Activated CD4-positive, alpha-beta T cell treated with anti-CD3 and anti-CD28 coated beads, Interleukin-2, amount 50 U/mL, for 24 hours (primary cell): ENCODE results near the gene UFD1.

Source experiments
- DNase-seq, 2 donors: peaks; one replicate each; pipeline ENCODE4 v3.0.0-alpha.2; 2020; ENCODE audit warnings: low read depth in 1 of 2, low spot score in 1 of 2

The UFD1 gene

DNA sequence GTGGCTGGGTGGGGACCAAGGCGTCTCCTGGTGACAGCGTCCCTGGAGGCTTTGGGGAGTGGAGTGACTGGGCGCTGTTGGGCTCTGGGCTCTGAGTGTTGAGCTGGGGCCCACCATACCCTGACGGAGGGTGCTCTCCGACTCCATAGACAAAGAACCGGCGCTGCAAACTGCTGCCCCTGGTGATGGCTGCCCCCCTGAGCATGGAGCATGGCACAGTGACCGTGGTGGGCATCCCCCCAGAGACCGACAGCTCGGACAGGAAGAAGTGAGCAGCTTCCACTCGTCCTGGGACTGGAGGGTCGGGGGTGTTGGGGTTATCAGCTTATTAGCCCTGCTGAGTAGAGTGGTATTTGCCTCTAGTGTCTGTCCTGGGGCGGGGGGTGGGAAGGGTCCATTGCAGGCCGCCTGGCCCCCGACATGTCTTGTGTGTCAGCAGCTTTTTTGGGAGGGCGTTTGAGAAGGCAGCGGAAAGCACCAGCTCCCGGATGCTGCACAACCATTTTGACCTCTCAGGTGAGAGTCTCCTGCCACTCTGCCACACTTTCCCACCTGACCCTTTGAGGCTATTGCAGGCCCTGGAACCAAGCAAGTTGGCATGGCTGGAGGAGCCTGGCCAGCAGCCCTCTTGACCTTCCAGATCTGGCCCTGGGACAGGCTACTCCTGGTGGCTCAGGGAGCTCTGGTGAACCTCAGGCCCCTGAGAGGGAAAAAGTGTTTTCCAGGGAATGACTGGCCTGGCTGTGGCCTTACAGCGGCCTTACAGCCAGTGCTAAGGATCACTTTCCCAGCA, 37.6 kb upstream of the UFD1 start:
- DNase-seq = no peak

DNA sequence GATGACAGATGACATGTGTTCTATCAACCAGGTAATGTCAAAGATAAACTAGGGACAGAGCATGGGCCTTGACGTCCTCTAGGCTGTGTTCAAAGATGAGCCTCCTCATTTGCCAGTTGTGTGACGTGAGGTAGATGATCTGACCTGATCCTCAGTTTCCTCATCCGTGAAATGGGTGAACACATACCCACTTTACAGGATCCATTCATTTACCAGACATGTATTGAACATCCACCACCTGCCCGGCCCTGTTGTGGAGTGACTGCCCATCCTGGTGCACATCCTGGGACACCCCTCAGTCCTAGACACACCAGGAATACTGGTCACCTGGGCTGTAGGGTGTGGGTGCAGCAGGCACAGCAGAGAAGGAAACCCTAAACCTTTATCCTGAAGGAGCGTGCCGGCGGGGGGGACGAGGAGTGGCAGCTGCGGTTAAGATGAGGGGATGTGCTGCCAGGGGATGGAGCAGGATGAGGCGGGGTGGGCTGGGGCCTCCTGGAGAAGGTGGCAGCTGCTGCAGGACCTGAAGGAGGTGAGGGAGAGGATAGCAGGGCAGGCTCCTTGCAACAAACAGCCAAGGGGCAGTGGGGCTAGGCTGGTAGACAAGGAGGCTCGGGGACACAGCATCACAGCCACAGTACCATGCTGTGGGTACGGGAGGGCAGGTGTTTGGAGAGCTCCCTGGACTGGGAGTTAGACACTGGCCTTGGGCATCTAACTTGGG, 36.8 kb upstream of the UFD1 start:
- DNase-seq = no peak

DNA sequence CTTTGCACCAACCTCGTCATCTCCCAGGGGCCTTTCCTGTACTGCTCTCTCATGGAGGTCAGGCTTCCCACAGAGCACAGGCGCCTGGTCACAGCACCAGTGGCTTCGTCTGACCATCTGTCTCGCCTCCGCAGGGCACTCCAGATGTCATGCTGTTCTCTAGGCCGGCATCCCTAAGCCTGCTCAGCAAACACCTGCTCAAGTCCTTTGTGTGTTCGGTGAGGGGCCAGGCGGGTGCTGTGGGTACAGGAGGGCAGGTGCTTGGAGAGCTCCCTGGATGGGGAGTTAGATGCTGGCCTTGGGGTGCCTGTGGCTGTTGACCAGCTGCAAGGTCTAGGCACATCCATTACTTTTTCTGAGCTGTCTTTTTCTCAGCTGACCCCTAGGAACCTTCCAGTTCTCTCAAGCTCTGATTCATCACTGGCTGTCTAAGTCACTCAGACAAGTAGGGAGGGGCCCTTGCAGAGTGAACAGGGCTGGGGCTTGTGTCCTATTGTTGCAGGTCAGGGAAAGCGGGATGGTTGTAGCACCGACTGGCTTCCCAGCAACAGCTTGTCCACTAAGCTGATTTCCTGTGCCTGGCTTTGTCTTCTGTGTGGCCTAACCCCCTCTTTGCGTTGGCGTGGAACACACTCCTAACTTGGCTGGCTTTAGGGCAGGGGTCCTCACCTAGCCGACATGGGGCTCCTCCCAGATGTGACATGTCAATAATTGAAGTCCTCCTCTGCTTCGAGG, 36.0 kb upstream of the UFD1 start:
- DNase-seq = no peak

DNA sequence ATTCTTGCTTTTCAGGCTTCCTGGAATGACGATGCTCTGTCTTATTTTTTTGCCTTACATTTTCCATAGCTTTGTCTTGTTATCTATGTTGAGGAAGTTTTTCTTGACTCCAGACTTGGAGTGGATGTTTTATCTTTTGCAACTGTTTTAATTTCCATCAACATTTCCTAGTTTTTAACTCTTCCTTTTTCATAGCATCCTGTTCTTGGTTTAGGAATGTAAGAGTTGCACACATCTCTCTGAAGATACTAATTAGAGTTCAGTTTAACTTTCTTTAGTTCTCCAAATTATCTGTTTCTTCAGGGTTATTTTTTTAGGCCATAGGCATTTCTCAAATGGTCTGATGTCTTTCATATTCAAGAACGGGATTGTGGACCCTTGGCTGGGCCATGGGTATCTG, 34.8 kb upstream of the UFD1 start:
- no peak for DNase-seq

DNA sequence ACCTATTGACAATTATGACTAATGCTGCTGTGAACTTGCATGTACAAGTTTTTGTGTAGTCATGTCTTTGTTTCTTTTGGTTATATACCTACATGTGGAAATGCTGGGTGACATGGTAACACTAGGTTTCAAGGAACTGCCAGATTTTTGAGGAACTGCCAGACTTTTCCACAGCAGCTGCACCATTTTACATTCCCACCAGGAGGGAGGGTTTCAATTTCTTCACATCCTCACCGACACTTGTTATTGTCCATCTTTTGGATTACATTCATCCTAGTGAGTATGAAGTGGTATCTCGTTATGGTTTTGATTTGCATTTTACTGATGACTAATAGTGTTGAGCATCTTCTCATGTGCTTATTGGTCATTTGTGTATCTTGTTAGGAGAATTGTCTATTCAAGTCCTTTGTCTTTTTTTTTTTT, 31.9 kb upstream of the UFD1 start:
- DNase-seq = no peak

DNA sequence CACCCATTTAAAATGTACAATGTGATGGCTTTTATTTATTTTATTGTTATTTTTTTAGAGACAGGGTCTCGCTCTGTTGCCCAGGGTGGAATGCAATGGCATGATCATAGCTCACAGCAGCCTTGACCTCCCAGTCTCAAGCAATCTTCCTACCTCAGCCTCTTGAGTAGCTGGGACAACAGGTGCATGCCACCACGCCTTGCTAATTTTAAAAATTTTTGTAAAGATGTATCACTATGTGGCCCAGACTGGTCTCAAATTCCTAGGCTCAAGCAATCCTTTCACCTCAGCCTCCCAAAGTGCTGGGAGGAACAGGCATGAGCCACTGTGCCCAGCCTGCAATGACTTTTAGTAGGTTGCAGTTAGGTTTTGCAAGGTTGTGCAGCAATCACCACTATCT, 30.9 kb upstream of the UFD1 start:
- no peak for DNase-seq

DNA sequence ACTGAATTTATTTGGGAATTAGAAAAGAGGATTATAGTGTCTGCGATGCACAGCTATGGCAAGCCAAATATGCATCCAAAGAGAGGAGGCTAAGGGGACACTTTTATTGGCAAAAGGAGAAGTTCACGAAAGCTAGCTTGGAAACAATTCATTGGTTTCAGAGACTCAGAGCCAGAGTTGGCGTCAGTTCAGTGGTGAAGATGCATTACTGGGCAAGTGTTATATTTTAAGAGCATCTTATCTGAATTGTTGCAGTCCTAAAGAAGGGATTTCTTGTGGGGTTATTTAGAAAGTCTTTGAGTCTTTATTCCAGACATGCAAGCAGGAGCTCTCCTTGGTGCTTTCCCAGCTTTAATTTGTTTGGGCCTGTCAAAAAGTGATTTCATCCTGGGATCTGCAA, 30.2 kb upstream of the UFD1 start:
- DNase-seq = no peak

DNA sequence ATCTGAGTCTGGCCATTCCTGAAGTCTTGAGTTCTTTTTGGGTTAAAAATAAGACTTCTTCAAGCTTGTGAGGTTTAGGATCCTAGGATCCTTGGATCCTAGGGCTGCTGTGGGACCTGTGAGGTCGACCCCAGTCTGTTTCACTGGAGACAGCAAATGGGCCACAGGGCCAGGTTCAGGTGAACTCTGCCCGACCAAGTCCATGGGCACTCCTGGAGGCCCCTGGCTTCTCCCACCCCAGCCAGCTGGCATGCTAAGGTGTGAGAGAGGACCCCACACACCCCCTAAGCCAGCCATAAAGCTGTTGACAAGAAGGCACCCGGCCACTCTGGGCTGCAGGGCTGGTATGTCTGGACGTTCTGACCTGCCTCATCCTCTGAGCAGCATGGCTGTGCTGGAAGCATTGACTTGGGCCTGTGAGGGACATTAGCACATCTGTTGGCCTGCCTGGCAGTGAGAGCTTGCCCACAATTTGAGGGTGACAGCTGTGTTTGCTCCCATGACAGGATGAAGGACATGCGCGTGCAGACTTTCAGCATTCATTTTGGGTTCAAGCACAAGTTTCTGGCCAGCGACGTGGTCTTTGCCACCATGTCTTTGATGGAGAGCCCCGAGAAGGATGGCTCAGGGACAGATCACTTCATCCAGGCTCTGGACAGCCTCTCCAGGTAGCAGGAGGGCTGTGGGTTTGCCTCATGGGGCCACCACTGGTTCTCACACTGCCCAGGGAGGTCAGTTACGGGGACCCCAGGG, 29.2 kb upstream of the UFD1 start:
- DNase-seq = no peak

DNA sequence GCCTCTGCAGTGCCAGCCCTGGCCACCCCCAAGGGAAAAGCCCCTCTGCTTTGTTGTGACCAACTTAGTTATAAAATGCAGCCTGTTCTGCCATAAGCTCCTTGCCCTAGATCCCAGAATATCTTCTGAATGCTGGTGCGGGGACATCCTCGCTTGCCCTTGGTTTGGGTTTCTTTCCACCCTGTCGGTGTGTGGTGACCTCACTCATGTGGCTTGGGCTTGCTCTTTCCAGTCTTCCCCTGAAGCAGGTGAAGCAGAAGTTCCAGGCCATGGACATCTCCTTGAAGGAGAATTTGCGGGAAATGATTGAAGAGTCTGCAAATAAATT, 28.5 kb upstream of the UFD1 start:
- no peak for DNase-seq

DNA sequence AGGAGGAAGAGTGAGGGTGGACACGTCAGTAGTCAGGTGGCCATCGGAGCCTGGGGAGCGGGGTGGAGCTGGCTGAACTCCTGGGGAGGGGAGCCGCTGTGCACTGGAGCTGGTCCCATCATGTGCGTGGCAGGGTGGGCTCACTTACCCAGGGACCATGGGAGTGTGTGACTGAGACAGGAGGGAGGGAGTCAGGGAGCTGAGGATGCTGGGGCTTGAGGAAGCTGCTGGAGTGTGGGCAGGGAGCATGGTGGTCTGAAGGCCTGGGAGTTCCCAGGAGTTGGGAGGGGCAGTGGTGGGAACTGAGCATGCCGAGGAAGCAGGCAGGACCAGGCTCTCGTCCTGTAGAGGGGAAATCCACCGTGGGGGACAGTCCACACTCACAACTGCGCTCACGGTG, 27.2 kb upstream of the UFD1 start:
- DNase-seq = no peak

DNA sequence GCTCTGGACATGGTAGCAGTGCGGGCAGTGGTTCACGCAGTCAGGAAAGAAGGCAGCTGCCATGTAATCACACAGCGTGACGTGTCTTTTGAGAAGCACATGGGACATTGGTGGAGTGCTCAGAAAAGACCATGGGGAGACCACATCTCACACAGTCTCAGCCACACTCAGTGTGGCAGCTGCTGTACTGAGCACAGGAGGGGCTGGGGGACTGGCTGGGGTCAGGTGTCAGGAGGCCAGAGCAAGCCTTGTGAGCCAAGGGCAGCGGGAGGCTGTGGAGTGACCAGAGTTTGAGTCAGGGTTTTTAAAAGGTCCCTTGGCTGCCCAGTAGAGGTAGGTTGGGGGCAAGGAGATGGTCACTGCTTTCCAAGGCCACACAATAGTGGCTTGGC, 26.7 kb upstream of the UFD1 start:
- no peak for DNase-seq

DNA sequence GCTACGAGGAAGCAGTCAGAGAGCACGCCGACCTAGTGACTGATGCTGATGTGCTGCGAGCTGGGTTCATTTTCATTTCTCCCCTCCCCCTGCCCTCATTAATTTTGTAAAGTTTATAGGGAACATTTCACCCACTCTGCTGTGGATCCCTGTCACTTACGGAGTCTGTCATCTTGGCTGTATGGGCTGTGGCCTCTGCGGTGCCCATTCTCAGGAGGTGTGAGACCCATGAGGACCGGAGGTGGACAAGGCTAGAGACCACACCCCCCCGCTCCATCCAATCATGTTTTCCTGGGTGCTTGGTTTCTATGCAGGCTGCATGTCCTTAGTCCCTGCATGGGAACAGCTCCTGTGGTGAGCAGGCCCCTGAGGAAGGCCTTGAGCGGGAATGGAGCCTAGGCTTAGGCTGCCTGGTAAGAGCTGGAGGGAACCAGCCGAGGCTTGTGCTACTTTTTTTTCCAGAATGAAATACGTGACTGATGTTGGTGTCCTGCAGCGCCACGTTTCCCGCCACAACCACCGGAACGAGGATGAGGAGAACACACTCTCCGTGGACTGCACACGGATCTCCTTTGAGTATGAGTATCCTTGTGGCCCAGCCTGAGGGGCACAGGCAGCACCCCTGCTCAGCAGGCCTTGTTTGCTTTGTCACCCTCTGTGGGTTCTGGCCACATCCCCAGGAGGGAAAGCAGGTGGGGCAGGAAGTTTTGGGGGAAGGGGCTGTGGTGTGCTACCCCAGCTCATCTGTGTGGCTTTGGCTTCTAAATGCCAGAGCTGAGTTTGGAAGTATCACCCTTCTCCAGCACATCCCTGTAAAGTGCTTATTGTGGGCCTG, 26.1 kb upstream of the UFD1 start:
- DNase-seq = no peak

DNA sequence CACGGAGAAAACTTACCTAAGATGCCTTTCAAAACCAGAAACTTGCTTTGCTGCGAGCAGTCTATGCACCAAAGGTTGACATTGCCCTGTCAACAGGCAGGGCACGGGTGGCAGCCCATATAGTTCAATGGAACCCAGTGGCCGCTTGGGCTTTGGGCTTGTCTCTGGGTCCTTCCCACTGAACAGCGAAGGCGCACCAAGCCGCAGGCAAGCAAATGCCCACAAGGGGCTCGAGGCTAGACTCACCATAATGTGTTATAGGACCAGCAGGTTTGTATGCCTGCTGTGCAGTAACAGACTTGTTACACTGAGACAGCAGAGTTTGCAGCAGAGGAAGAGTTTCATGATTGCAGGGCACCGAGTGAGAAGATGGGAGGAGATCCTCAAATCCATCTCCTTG, 24.9 kb upstream of the UFD1 start:
- no peak for DNase-seq

DNA sequence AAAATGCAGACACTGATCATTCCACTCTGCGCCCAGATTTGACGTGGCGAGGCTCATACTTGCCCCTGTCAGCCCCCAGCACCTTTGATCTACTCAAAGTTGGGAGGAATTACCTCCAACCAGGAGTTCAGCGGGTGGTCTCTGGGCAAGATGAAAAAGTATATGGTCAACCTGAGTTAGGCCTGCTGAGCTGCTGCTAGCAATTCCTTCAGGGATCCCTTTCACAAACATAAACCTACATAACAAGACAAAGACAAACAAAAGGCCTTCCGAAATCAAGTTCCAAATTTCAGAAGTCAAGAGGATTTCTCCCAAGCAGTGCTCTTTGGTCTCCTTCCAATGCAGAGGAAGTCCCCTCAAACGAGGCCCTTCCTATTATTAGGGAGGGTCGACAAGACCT, 24.4 kb upstream of the UFD1 start:
- no peak for DNase-seq

DNA sequence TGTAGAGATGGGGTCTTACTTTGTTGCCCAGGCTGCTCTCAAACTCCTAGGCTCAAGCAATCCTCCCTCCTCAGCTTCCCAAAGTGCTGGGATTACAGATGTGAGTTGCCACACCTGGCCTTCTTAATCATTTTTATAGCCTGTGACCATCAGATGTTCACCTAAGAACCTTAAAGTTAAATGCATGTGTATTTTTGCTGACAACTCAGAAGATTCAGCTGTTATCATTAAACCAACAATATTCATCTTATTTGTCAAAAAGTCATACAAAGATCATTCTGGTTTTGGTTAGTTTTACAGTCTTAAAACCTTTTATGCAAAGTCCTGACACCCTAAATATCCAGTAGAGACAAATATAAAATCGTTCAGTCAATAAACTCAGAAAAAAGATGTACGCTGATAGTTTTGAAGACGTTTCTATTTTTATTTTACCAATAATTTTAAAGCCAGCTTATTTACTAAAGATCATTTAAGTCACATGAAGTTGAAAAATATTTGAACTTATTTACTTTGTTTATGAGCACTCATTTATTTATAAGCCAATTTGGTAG, 23.0 kb upstream of the UFD1 start:
- no peak for DNase-seq

DNA sequence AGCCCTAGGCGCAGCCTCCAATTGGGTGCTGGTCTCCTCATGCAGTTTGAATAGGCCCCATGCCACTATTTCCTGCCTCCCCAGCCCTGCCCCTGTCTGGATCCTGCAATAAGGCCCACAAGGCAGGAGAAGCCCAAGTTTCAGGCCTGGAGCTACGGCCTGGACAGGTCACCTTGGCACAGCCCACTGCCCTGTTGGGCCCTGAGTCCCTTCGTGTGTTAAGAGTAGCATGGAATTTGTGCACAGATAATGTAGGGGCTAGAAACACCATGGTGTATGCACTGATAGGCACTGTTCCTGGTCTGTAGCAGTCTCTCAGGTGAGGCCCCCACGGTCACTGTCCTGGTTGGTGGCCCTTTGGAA, 20.9 kb upstream of the UFD1 start:
- DNase-seq = no peak

DNA sequence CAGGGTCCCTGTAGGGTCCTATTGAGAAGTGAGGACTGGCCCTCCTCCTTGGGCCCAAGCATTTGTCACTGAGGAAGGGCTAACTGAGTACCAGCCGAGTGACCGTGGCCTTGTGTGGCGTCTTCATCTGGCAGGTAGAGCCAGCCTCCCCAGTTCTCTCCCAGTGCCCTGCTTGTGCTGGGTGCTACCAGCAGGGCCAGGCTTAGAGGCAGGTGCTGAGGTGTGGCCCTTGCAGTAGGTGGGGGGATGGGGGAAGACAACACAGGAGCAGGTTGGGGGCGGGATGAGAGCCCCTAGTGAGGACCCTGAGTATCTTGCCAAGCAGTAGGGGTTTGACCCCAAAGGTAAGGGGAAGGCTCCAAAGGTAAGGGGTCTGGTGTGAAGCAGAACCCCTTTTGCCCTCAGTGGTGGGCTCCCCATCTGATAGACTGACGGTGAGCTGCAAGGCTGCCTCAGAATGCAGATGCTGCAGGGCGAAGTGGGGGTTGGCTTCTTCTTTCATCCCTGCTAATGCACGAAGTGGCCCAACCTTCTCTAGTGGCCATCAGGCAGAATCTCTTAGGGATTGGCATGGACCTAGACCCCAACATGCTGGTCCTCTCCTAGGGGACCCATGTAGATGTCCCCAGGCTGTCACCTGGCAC, 20.4 kb upstream of the UFD1 start:
- no peak for DNase-seq

DNA sequence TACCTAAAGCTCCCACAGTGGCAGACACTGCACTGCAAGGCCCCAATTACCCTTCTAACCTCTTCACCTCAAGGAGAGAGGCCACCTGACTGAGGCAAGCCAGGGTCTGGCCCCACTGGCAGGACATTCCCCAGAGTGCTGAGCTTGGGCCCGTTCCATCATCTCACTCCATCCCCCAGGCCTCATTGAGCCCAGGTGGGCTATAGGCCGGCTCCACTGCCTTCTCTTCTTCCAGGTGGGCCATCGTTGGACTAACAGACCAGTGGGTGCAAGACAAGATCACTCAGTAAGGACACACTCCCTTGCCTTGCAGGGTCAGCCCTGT, 19.8 kb upstream of the UFD1 start:
- DNase-seq = no peak

DNA sequence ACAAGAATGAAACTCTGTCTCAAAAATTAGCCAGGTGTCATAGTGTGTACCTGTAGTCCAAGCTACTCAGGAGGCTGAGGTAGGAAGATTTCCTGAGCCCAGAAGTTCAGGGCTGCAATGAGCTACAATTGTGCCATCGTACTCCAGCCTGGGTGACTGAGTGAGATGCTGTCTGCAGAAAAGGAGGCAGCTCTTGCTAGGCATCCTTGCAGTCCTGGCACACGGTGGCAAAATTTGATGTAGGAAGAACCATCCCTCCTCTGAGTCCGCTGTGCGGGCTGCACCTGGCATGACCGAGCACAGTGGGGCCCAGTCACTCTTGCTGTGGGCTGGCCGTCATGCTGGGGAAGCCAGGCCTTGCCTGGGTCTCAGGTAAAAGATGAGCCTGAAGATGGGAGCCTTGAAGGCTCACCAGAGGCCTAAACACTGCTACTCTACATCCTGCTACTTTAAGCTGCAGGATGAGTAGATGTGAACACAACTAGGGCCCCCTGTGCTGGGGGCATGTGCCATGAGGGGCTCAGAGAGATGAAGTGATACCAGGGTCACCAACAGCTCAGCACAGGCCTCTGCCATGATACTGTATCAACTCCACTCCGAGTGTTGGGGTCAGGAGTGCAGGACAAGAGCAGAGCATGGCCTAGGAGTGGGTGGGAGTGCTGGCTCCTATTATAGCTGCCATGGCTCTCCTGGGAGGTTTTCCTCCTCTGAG, 19.3 kb upstream of the UFD1 start:
- no peak for DNase-seq

DNA sequence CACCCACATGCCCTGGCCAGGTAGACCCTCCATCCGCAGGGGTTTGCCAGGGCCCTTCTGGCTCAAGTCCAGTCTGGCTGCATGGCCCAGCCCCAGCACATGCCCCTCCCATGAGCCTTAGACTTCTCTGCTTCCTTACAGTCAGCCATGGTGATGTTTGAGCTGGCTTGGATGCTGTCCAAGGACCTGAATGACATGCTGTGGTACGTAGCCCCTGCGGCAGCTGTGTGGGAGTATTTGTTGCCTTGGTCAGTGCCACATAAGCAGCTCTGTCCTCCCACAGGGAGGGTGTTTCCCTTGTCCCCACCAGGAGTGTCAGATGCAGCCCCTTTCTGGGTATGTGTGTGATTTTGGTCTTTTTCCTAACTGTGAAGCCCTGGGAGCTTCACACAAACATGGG, 18.3 kb upstream of the UFD1 start:
- no peak for DNase-seq
